Tibial artery (tissue), 4 donors: ENCODE results near the gene SH2D4B.

Experiments used
- DNase-seq, 2 donors: peaks; one replicate each; pipeline ENCODE4 v3.0.0-alpha.2; 2019
- H3K27ac ChIP-seq, 2 donors: fragments of 200-600 bp; sonication (generic) in 1 of 2; 1 replicate in 1 of 2; 2 replicates in 1 of 2; pipeline ENCODE4 v1.5.1; 2018 to 2019; ENCODE audit warnings: mild to moderate bottlenecking in 1 of 2
- H3K27me3 ChIP-seq, 2 donors: fragments of 200-600 bp; sonication (generic) in 1 of 2; one replicate each; pipeline versions ENCODE4 v1.5.1 to v1.6.0; 2016 to 2019
- H3K36me3 ChIP-seq, 3 donors: fragments of 200-600 bp; sonication (generic) in 2 of 3; one replicate each; pipeline ENCODE4 v1.5.1; 2016 to 2019; ENCODE audit warnings: mild to moderate bottlenecking in 2 of 3
- H3K4me1 ChIP-seq, 4 donors: fragments of 200-600 bp; sonication (generic) in 2 of 4; 1 replicate in 3 of 4; 2 replicates in 1 of 4; pipeline ENCODE4 v1.5.1; 2016 to 2019
- H3K4me3 ChIP-seq, 2 donors: fragments of 200-600 bp; sonication (generic) in 1 of 2; 1 replicate in 1 of 2; 2 replicates in 1 of 2; pipeline ENCODE4 v1.5.1; 2018 to 2019; ENCODE audit warnings: mild to moderate bottlenecking in 2 of 2
- H3K9me3 ChIP-seq, 3 donors: fragments of 200-600 bp; sonication (generic) in 1 of 3; one replicate each; pipeline ENCODE4 v1.5.1; 2016 to 2019
- CTCF ChIP-seq, 2 experiments: fragments of 200-600 bp in 1 of 2; fragments of 450-650 bp in 1 of 2; IDR thresholded peaks; one replicate each; pipeline ENCODE4 v1.5.1; 2017 to 2019; ENCODE audit warnings: antibody characterized with exemption in 2 of 2, mild to moderate bottlenecking in 1 of 2, moderate library complexity in 1 of 2
- intact Hi-C: fragments of 100-400 bp; cut with DNase I; formaldehyde crosslinking; loops from one replicate; pipeline ENCODE4 v1.15.0; 2023; ENCODE audit warnings: low total_unique reads

SH2D4B gene

GRCh38 chr10:80537736-80538480 lies at the start of gene SH2D4B:
Gene SH2D4B, plus strand, starts transcription at chr10:80537902. Its CDS starts 430 bp downstream, at chr10:80538332.
- no peak for TF ChIP-seq CTCF (IDR thresholded peaks at IDR 0.05)
- intact Hi-C loops = no loop called here
- no peak within 1 kb of the TSS for H3K27ac ChIP-seq
- no peak within 1 kb of the TSS for H3K4me3 ChIP-seq
- H3K9me3 ChIP-seq = no peaks in the 10 kb centered on the region
- H3K36me3 ChIP-seq = no peaks in the 10 kb centered on the region
- peaks cover 0 to 3% (median 0%) of the 10 kb centered on the region in 4 donors for H3K4me1 ChIP-seq
- no peak for DNase-seq
- peaks cover 0 to 5% of the 10 kb centered on the region in 2 donors for H3K27me3 ChIP-seq

- DNase-seq = peak in 1 of 2 donors; percentile 29
- Histone ChIP-seq H3K4me1 (peaks cover 0 to 53% (median 15%) of the 10 kb centered on the region in 4 donors), H3K36me3 (peaks cover 7 to 26% (median 21%) of the 10 kb centered on the region in 3 donors), H3K9me3 (no peaks in the 10 kb centered on the region), H3K27me3 (no peaks in the 10 kb centered on the region), H3K4me3 (no peak overlapping the region), H3K27ac (no peak overlapping the region)
- intact Hi-C loops = no loop called here
- no peak for TF ChIP-seq CTCF (IDR thresholded peaks at IDR 0.05)
Observed at GRCh38 chr10:80488539-80489066, 49.1 kb upstream of the SH2D4B start.

GRCh38 chr10:80489371-80490112 lies 48.2 kb upstream of the SH2D4B start:
- peak in 1 of 2 donors; percentile 39 for DNase-seq
- H3K27me3 ChIP-seq = no peaks in the 10 kb centered on the region
- TF ChIP-seq CTCF (IDR thresholded peaks at IDR 0.05) = no peak
- H3K4me1 ChIP-seq = peaks cover 0 to 62% (median 23%) of the 10 kb centered on the region in 4 donors
- no peak overlapping the region for H3K4me3 ChIP-seq
- peaks cover 7 to 26% (median 21%) of the 10 kb centered on the region in 3 donors for H3K36me3 ChIP-seq
- H3K9me3 ChIP-seq = no peaks in the 10 kb centered on the region
- intact Hi-C loops = no loop called here
- H3K27ac ChIP-seq = no peak overlapping the region

- Histone ChIP-seq H3K27me3 (no peaks in the 10 kb centered on the region), H3K27ac (no peak overlapping the region), H3K4me1 (peaks cover 0 to 58% (median 25%) of the 10 kb centered on the region in 4 donors), H3K36me3 (peaks cover 7 to 26% (median 21%) of the 10 kb centered on the region in 3 donors), H3K4me3 (no peak overlapping the region), H3K9me3 (no peaks in the 10 kb centered on the region)
- intact Hi-C loops = no loop called here
- TF ChIP-seq CTCF (IDR thresholded peaks at IDR 0.05) = no peak
- DNase-seq = peak; percentile 60 to 61
Observed at GRCh38 chr10:80491251-80492102, 46.2 kb upstream of the SH2D4B start.
